ENCODE data around the gene ADGRE1. TPM values are rescaled to one million over a fixed set of nuclear protein-coding genes. Genes with fewer than 3 reads are reported as not detected.

ADGRE1 gene
- polyA plus RNA-seq, 1 experiment, result not detected

DNA sequence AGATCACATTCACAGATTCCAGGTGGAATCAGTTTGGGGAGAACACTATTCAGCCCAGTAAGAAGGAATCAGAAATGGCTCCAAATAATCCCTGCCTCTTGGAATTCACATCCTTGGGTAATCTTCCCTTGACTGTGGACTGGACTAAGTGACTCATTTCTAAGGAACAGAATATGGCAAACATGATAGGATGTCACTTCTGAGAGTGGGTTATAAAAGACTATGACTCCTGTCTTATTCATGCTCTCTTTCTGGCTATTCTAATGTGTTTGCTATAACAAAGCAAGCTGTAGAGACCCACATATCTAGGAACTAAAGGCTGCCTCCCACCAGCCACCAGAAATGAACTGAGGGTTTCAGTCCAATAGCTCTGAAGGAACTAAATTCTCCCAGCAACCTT lies 96.1 kb downstream of the ADGRE1 start:
- ChIA-PET CTCF (no interaction called here), POLR2A (no interaction called here)
- Histone ChIP-seq H3K4me3 (ENCODE audit: low read depth, low read length) (no peak overlapping the region), H3K27me3 (ENCODE audit: control insufficient read depth, insufficient read depth, low read length) (no peaks in the 10 kb centered on the region), H3K36me3 (ENCODE audit: control insufficient read depth, insufficient read depth, low read length) (no peaks in the 10 kb centered on the region)
- DNase-seq (ENCODE audit: low read depth), result no peak
- TF ChIP-seq CTCF (IDR thresholded peaks at IDR 0.05; ENCODE audit: insufficient read depth, low read depth, low read length), result no peak

DNA sequence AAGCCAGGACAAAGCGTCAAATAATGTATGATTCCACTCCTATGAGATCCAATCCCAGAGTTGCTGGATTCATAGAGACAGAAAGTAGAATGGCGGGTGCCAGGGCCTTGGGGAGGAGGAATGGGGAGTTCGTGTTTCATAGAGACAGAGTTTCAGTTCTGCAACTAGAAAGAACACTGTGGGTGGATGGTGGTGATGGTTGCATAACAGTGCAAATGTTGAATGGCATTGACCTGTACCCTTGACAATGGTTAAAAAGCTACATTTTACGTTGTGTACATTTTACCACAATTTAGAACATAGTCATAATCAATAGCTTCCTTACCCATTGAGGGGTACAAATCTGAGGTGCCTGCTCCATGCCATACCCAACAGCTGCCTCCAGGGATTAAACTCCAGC lies 100.5 kb downstream of the ADGRE1 start:
- no peaks in the 10 kb centered on the region for H3K27me3 ChIP-seq (ENCODE audit: control insufficient read depth, insufficient read depth, low read length)
- TF ChIP-seq CTCF (IDR thresholded peaks at IDR 0.05; ENCODE audit: insufficient read depth, low read depth, low read length), result no peak
- POLR2A ChIA-PET, result no interaction called here
- H3K36me3 ChIP-seq (ENCODE audit: control insufficient read depth, insufficient read depth, low read length), result no peaks in the 10 kb centered on the region
- DNase-seq (ENCODE audit: low read depth), result no peak
- CTCF ChIA-PET, result no interaction called here
- no peak overlapping the region for H3K4me3 ChIP-seq (ENCODE audit: low read depth, low read length)

GRCh38 chr19:6988257-6988656 lies 100.9 kb downstream of the ADGRE1 start:
- ChIA-PET POLR2A (no interaction called here), CTCF (no interaction called here)

More at GRCh38 chr19:6988257-6988656, 100.9 kb downstream of the ADGRE1 start:
- no peak for TF ChIP-seq CTCF (IDR thresholded peaks at IDR 0.05; ENCODE audit: insufficient read depth, low read depth, low read length)
- no peaks in the 10 kb centered on the region for H3K27me3 ChIP-seq (ENCODE audit: control insufficient read depth, insufficient read depth, low read length)
- H3K4me3 ChIP-seq (ENCODE audit: low read depth, low read length), result no peak overlapping the region
- H3K36me3 ChIP-seq (ENCODE audit: control insufficient read depth, insufficient read depth, low read length), result no peaks in the 10 kb centered on the region
- DNase-seq (ENCODE audit: low read depth), result no peak

Small RNAs within 50 kb of the gene (small RNA-seq; reads per million reads assigned to genes)
- gene RF00017 (ENCODE audit: insufficient read length, low read depth, low replicate concordance), result not detected

Other genes with a start within 250 kb of the ADGRE1 start
- gene TNFSF14, start 217.4 kb upstream of the ADGRE1 start, polyA plus RNA-seq (2011; rRNA removed), result not detected in 2 replicates
- 10.0 and 14.7 TPM in 2 replicates for gene C3, start 166.9 kb upstream of the ADGRE1 start, polyA plus RNA-seq (2011; rRNA removed)
- gene GPR108, start 150.0 kb upstream of the ADGRE1 start, polyA plus RNA-seq (2011; rRNA removed), result 56.1 and 71.4 TPM in 2 replicates
- gene TRIP10, start 147.9 kb upstream of the ADGRE1 start, polyA plus RNA-seq (2011; rRNA removed), result 42.1 and 51.5 TPM in 2 replicates
- 0.07 TPM in 1 of 2 replicates, not detected in the other for gene SH2D3A, start 120.1 kb upstream of the ADGRE1 start, polyA plus RNA-seq (2011; rRNA removed)
- gene VAV1, start 114.9 kb upstream of the ADGRE1 start, polyA plus RNA-seq (2011; rRNA removed), result not detected in 2 replicates
- not detected in 2 replicates for gene MBD3L2B, start 133.9 kb downstream of the ADGRE1 start, polyA plus RNA-seq (2011; rRNA removed)
- gene MBD3L5, start 143.0 kb downstream of the ADGRE1 start, polyA plus RNA-seq (2011; rRNA removed), result not detected in 2 replicates
- gene MBD3L4, start 152.6 kb downstream of the ADGRE1 start, polyA plus RNA-seq (2011; rRNA removed), result not detected in 2 replicates
- gene MBD3L2, start 161.7 kb downstream of the ADGRE1 start, polyA plus RNA-seq (2011; rRNA removed), result not detected in 2 replicates
- gene MBD3L3, start 171.1 kb downstream of the ADGRE1 start, polyA plus RNA-seq (2011; rRNA removed), result not detected in 2 replicates
- 3.1 and 3.8 TPM in 2 replicates for gene ZNF557, start 182.1 kb downstream of the ADGRE1 start, polyA plus RNA-seq (2011; rRNA removed)